Measurements from ENCODE around the gene COQ2. TPM values are rescaled to one million over a fixed set of nuclear protein-coding genes. Genes with fewer than 3 reads are reported as not detected.

Gene COQ2
- total and polyA plus RNA-seq, 2 of the 13 experiments (the other 11 are each of a cell fraction or from before 2014, with no cell fraction given): 10.1 to 17.3 TPM

- Histone ChIP-seq H3K4me2 (ENCODE audit: low read depth, low read length) (peak overlapping the region; percentile 89), H4K20me1 (ENCODE audit: insufficient read depth, low read length) (0 out of 2 replicates have a peak, but pooled peaks cover 3% of the 10 kb centered on the region), H2AFZ (ENCODE audit: low read length) (peak overlapping the region; percentile 100), H3K9me3 (ENCODE audit: low read length) (no peaks in the 10 kb centered on the region), H3K36me3 (replicated peaks in 1 of 2; ENCODE audit: control insufficient read depth in 1 of 2, insufficient read depth in 2 of 2, low read length in 2 of 2) (no peaks in the 10 kb centered on the region), H3K27me3 (ENCODE audit: control insufficient read depth in 1 of 2, insufficient read depth in 2 of 2, low read length in 2 of 2) (no peaks in the 10 kb centered on the region), H3K79me2 (ENCODE audit: insufficient read depth, low read length) (peaks cover 4% of the 10 kb centered on the region), H3K4me1 (ENCODE audit: insufficient read depth, low read length) (peaks cover 43% of the 10 kb centered on the region), H3K27ac (ENCODE audit: extremely low read length, insufficient read depth, low read length) (peak overlapping the region; percentile 87), H3K4me3 (replicated peaks in 1 of 3; ENCODE audit: insufficient read depth in 1 of 3, low read depth in 2 of 3, low read length in 3 of 3) (peak overlapping the region; percentile 63 to 78 (median 73)), H3K9ac (ENCODE audit: insufficient read depth, low read depth, low read length) (peak overlapping the region; percentile 84)
- BruUV-seq (replicated peaks): TSS peak; percentile 97
- FAIRE-seq: peak; percentile 51
- intact Hi-C loops (cut with micrococcal nuclease; ENCODE audit: unreplicated experiment) (loop anchor here (2.0 to 10.0 kb wide), 4 partner anchors 78 to 400 kb away; partner anchors contain the start of genes ABRAXAS1, HELQ and MRPS18C), in situ Hi-C loops (cut with HindIII; ENCODE audit: extremely low pct_ligation_motif_present, low pct_unique_long_range_greater_than_20kb) (no loop called here)
- TF ChIP-seq ZNF878 (CRISPR knock-in tag; IDR thresholded peaks at IDR 0.05) (0 out of 2 replicates have a peak, but pooled peaks have one; percentile 35), ZNF816 (CRISPR knock-in tag; IDR thresholded peaks at IDR 0.05; ENCODE audit: borderline replicate concordance) (no peak), U2AF2 (IDR thresholded peaks at IDR 0.05; ENCODE audit: low read depth, low read length) (no peak)
- no peak for DNase-seq (ENCODE audit: low spot score)
- WGBS (ENCODE audit: low lambda C conversion rate): 4% methylated on average over 9 of the region's 9 CpGs
- POLR2A ChIA-PET: interaction anchor here (0.8 to 1.5 kb wide), 9 partner anchors 11 to 274 kb away, joined by 3 to 12 read pairs (median 4); partner anchors contain the start of genes COPS4, HELQ, LIN54 and MRPS18C
- ATAC-seq: no peak
- CTCF ChIA-PET (ENCODE audit: low intra/inter-chr PET ratio, low total read pairs): no interaction called here
Measured at GRCh38 chr4:83285055-83285407, 433 bp upstream of the COQ2 start.

- H3K9ac ChIP-seq (ENCODE audit: insufficient read depth, low read depth, low read length): peak overlapping the region; percentile 84; the same call in 1 of the 2 replicates
- no TSS peak for BruUV-seq (replicated peaks)
- ChIA-PET POLR2A (no interaction called here), CTCF (ENCODE audit: low intra/inter-chr PET ratio, low total read pairs) (interaction anchor here (2.0 kb wide), 1 partner anchor 210 kb away, joined by 12 read pairs; no protein-coding TSS in a partner anchor)
- no peak for ATAC-seq
- 0 out of 2 replicates have a peak, but pooled peaks cover 3% of the 10 kb centered on the region for H4K20me1 ChIP-seq (ENCODE audit: insufficient read depth, low read length)
- no peaks in the 10 kb centered on the region for H3K9me3 ChIP-seq (ENCODE audit: low read length)
- peaks cover 4% of the 10 kb centered on the region for H3K79me2 ChIP-seq (ENCODE audit: insufficient read depth, low read length)
- no peak for DNase-seq (ENCODE audit: low spot score)
- FAIRE-seq: no peak
- 94% methylated on average over 7 of the region's 7 CpGs for WGBS (ENCODE audit: low lambda C conversion rate)
- no peak overlapping the region for H2AFZ ChIP-seq (ENCODE audit: low read length)
- intact Hi-C loops (cut with micrococcal nuclease; ENCODE audit: unreplicated experiment) (loop anchor here (5.0 to 10.0 kb wide), 3 partner anchors 172 to 398 kb away; partner anchors contain the start of genes HELQ and MRPS18C), in situ Hi-C loops (cut with HindIII; ENCODE audit: extremely low pct_ligation_motif_present, low pct_unique_long_range_greater_than_20kb) (no loop called here)
- H3K36me3 ChIP-seq (replicated peaks in 1 of 2; ENCODE audit: control insufficient read depth in 1 of 2, insufficient read depth in 2 of 2, low read length in 2 of 2): no peaks in the 10 kb centered on the region; a peak in 2 of 5 replicates
- peaks cover 47% of the 10 kb centered on the region for H3K4me1 ChIP-seq (ENCODE audit: insufficient read depth, low read length)
- TF ChIP-seq ZXDC (CRISPR knock-in tag; IDR thresholded peaks at IDR 0.05) (no peak), RXRA (CRISPR knock-in tag; IDR thresholded peaks at IDR 0.05) (no peak), MLX (CRISPR knock-in tag; IDR thresholded peaks at IDR 0.05) (no peak), ZNF580 (CRISPR knock-in tag; IDR thresholded peaks at IDR 0.05; ENCODE audit: borderline replicate concordance, low read depth) (no peak), ZFP36L1 (CRISPR knock-in tag; IDR thresholded peaks at IDR 0.05) (no peak), HNRNPLL (IDR thresholded peaks at IDR 0.05; ENCODE audit: low read depth, low read length, poor library complexity, severe bottlenecking) (no peak), PRDM15 (CRISPR knock-in tag; IDR thresholded peaks at IDR 0.05) (no peak)
- peak overlapping the region in 1 of 3 experiments; percentile 78; a peak in 3 of 6 replicates for H3K4me3 ChIP-seq (replicated peaks in 1 of 3; ENCODE audit: insufficient read depth in 1 of 3, low read depth in 2 of 3, low read length in 3 of 3)
- H3K4me2 ChIP-seq (ENCODE audit: low read depth, low read length): peak overlapping the region; percentile 89
- no peaks in the 10 kb centered on the region for H3K27me3 ChIP-seq (ENCODE audit: control insufficient read depth in 1 of 2, insufficient read depth in 2 of 2, low read length in 2 of 2)
- H3K27ac ChIP-seq (ENCODE audit: extremely low read length, insufficient read depth, low read length): no peak overlapping the region
Measured at GRCh38 chr4:83283181-83283580, 1.4 kb downstream of the COQ2 start.

Data from HepG2 (cell line).